H7 (cell line): ENCODE measurements around the gene EPB41L4B. TPM values are rescaled to one million over a fixed set of nuclear protein-coding genes. Genes with fewer than 3 reads are reported as not detected.

Source experiments
- DNase-seq: peaks from one replicate; pipeline ENCODE4 v3.0.0; 2012
- H3K27me3 ChIP-seq: 2 replicates; pipeline ENCODE4 v1.6.0; 2011; ENCODE audit warnings: mild to moderate bottlenecking, low read length; ENCODE audit not compliant: control insufficient read depth, insufficient read depth
- H3K36me3 ChIP-seq: replicated peaks from 2 replicates; pipeline ENCODE4 v1.5.1; 2011; ENCODE audit warnings: low read length; ENCODE audit not compliant: control insufficient read depth, insufficient read depth
- H3K4me3 ChIP-seq: 2 replicates; pipeline ENCODE4 v1.5.1; 2011; ENCODE audit warnings: low read depth, mild to moderate bottlenecking, control low read depth, low read length, moderate library complexity; ENCODE audit not compliant: insufficient read depth
- total RNA-seq: library from RNA; depleted of rRNA; stranded (reverse); fragments of >200 nt; shearing (Covaris generic); gene quantifications from 2 replicates; pipeline ENCODE4 v1.2.3, GENCODE V29; 2014

The EPB41L4B gene
- total RNA-seq, 1 experiment from 2014 or later: 9.1 TPM

DNA sequence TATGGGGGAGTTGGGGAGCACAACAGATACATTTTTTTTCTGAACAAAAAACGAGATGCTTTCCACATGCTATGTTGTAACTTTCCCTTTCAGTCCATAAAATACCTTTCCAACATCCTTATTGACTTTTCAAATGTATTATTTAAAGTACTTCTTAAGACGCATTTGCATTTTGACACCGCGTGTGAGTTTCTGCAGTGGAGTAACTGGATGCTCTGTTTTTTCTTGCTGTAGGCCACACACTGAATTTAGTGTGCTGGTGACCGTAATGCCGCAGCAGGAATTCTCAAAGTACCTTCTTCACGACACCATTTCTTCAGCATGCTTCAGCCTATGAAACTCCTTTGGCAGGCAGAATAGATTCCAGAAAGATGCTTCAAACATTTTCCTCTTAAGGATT is 14.3 kb upstream of the EPB41L4B start:
- Histone ChIP-seq H3K4me3 (no peak overlapping the region), H3K27me3 (no peaks in the 10 kb centered on the region), H3K36me3 (no peaks in the 10 kb centered on the region)
- no peak for DNase-seq

DNA sequence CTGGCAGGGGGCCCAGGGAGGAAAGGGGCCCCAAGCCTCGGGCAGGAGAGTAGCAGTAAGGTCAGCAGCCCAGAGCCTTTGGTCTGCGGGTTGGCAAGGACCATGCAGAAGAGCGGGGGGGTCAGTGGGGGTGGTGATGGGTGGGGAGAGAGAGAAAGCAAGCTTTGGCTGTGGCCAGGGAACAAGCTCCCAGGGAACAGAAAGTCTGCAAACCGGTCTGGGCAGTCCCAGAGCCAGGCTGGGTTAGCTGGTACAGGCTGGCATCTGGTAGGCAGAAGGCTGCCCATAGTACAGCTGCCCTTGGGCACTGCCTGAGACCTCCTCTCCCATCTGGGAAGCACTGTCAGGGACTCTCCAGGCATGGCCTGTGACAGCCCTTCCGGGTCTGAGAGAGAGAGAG is 10.5 kb upstream of the EPB41L4B start:
- Histone ChIP-seq H3K27me3 (no peaks in the 10 kb centered on the region), H3K36me3 (no peaks in the 10 kb centered on the region), H3K4me3 (no peak overlapping the region)
- no peak for DNase-seq

DNA sequence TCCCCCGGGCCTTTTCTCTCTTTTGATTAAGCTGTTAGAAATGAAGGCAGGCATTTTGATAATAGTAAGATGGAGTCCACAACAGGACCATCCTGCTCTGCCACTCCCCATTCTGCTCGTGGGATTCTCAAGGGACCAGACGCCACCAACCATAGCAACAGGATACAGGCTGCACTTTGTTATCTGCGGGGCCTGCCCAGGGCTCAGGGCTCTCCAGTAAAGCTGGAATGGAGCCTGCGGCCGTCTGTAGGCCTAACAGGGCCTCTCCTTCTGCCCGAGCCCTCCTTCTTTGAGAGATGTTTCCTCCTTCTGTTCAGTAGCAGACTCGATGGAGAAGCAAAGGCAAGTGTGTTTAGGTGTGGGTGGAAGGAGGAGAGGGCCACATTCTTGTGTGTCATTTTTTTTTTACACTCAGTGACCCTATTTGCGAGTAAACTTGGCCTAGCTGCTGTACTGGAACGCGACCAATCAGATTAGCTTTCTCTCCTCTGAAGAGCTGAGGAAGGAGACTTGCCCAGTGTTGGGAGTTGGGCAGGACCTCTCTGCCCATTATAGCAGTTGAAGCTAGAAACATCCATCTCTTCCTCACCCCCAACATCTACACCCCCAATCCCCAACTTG is 8.9 kb upstream of the EPB41L4B start:
- DNase-seq: no peak
- H3K27me3 ChIP-seq: no peaks in the 10 kb centered on the region
- H3K4me3 ChIP-seq: no peak overlapping the region
- H3K36me3 ChIP-seq: no peaks in the 10 kb centered on the region

DNA sequence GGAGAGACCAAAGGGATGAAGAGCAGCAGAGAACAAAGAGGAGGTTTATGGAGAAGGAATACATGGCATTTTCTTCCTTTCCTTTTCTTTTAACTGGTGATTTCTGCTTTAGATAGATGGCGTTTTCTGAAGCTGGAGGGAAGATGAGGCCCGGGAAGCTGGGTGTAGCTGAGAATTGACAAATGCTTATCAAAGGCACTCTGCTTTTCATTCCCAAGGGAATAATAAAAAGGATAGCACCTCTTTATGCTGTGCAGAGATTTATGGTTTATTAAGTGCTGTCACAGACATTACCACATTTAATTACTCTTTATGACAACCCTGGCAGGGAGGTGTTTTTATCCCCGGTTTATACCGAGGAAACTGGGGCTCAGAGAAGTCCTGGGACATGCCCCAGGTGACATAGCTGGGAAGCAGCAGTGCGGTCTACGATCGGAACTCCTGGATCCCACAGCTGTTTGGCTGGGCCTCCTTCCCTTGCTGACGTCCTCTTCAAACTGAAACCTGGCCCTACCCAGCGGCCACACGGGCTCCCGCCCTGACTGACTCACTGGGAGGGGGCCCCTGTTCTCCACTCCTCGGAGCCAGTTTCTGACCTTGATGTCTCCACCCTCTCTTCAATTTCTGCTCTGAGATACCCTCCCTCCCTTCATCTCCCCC is 8.2 kb upstream of the EPB41L4B start:
- no peak overlapping the region for H3K4me3 ChIP-seq
- peak; percentile 47 for DNase-seq
- H3K27me3 ChIP-seq: no peaks in the 10 kb centered on the region
- no peaks in the 10 kb centered on the region for H3K36me3 ChIP-seq

DNA sequence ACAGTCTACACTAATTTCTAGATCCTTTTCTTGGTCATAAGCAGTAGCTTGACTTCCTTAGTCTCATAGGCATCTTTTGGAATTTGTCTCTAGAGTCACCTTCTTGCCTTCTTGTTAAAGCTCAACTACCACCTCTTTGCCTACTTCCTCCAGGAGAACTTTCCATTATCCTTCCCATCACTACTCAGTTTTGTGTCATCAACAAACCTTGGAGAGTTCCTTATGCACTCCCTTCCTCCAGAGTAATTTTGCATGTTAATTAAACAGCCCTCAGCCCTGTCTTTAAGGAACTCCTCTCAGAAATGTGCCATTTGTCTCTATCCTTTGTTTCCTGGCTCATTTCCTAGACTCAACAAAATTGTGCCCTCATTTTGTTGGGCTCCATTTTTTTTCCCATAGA is 4.2 kb upstream of the EPB41L4B start:
- Histone ChIP-seq H3K36me3 (no peaks in the 10 kb centered on the region), H3K27me3 (peaks cover 7% of the 10 kb centered on the region), H3K4me3 (no peak overlapping the region)
- no peak for DNase-seq

DNA sequence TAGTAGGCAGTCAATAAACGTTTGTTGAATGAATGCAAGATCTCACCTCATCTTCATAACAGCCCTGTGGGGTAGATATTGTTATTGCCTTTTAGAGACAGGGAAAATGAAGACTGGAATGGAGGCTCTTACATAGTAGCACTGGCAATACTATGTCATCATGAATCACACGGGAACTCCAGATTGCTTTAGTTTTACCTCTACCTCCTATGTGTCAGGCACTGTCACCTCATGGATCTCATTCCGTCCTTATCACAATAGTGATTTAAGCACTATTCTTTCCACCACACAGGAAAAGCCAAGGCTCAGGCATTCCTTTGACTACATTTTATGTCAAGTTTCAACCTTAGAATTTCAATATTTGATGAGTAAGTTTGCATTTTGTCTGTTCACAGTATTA is 2.9 kb upstream of the EPB41L4B start:
- Histone ChIP-seq H3K4me3 (no peak overlapping the region), H3K27me3 (peaks cover 9% of the 10 kb centered on the region), H3K36me3 (no peaks in the 10 kb centered on the region)
- DNase-seq: no peak

DNA sequence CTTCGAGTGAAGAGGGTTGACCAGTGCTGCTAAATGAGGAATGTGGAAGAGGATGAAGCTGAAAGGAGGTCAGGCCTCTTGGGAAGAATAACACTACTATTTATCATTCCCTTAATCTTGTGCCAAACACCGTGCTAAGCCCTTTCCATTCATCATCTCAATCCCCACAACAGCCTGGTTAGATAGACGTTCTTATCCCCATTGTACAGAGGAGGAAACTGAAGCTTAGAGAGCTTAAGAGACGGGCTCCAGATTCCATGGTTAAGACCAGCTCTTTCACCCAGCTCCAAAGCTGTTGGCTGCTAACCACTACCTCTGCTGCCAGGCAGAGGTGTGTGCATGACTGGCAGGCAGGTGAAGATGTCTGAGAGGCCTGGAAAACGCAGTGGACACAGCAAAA is 868 bp upstream of the EPB41L4B start:
- peaks cover 9% of the 10 kb centered on the region for H3K27me3 ChIP-seq
- H3K4me3 ChIP-seq: no peak overlapping the region
- no peaks in the 10 kb centered on the region for H3K36me3 ChIP-seq
- no peak for DNase-seq

DNA sequence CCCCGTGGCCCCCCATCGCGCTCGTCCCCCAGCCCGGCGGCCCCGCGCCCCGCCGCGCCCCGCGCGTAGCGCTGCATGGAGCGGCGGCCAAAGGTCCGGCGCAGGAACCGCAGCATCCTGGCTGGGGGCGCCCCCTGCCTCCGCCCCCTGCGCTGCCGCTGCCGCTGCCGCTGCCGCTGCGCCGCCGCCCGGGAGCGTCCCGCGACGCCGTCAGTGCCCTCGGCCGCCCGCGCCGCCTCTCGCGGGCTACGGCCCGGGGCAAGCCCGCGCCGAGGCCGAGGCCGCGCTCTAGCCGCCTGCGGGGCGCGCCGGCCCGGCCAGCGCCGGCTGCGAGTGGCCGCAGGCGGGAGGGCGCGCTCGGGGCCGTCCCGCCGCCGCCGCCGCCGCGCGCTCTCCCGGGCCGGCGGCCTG is 523 bp downstream of the EPB41L4B start:
- peak; percentile 76 for DNase-seq
- peaks cover 9% of the 10 kb centered on the region for H3K27me3 ChIP-seq
- H3K4me3 ChIP-seq: peak overlapping the region; percentile 80

DNA sequence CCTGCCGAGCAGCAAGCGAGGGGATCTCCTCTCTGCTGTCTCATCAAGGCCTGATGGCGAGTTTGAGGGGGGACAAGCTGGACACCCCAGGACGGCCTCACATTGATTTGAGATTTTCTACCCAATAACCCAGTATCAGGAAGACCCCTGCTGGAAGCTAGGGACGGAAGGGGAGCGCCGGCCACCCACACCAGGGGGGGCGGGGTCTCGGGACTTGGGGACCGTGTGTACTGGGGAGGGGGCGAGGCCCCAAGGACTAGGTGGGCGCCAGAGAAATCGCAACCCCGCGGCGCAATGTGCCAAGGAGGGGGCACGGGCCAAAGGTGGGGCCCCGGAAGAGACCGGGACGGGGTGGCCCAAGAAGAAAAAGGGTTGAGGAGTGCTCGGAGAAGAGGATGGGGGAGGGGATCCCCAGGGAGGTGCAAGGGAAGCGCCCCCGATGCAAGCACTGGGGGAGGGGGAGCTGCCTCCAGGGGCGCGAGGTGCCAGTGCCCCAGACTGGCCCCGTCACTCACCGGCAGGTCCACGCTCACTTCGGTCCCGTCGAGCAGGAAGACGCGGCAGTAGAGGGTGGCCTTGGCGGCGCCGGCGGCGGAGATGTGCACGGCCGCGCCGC is 1.1 kb downstream of the EPB41L4B start:
- H3K27me3 ChIP-seq: peaks cover 9% of the 10 kb centered on the region
- DNase-seq: peak; percentile 76
- no peaks in the 10 kb centered on the region for H3K36me3 ChIP-seq
- H3K4me3 ChIP-seq: peak overlapping the region; percentile 80

More for the DNA sequence above, 523 bp downstream of the EPB41L4B start:
- no peaks in the 10 kb centered on the region for H3K36me3 ChIP-seq

DNA sequence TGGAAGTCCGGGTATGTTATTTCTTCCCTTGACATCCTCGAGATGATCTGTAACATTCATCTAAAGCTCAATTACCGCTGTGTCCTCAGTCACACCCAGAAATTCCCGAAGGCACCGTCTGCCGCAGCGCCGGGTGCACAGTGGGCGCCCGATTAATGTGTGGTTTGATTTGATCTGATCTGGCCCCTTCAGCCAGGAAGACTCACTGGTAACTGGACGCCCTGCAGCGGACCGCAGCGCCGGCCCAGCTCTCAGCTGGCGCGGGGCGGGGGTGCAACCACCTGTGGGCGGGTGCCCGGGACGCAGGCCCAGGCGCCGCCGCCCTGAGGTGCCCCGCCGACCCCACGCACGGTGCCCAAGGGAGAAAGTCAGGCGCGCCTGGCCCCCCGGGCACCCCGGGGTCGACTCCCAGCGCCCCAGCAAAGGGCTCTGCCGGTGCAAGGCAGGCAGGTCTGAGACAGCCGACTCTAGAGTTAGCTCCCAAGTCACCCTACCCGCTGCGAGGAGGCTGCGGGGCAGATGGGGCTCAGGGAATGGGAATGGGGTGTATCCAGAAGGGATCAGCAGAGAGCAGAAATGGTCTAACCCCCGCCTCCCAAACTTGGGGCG is 1.7 kb downstream of the EPB41L4B start:
- Histone ChIP-seq H3K36me3 (no peaks in the 10 kb centered on the region), H3K4me3 (peak overlapping the region; percentile 80), H3K27me3 (peaks cover 9% of the 10 kb centered on the region)
- DNase-seq: peak; percentile 66

DNA sequence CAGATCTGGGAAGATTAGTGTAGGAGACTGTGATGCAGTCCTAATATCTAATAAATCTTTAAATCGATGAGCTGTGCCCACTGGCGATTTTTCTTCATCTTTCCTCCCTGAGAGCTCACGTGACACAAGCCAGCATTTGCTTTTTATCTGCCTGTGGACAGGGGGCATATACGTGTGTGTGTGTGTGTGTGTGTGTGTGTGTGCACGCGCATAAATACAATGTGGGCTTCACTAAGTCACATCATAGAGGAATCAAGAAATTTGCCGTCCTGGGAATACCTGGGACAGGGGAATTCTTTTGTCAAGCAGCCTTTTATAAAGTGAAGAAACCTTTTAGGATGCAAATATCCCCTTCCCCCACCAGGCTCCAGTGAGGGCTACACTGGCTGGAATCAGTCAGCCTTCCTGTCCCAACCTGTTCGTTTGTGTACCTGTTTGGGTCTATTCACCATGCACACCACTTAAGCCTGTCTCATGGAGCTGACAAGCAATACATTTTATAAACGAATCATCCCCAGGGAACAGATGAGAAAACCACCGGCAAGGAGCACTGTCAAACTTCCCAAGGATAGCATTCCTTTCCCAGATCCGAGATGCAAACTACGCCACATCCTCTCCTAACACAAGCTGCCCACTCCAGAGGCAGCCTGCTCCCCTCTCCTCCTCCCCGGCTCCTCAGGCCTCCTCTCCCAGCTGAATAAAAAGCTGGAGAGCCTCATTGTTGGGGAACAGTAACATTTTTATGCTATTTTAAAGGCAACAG is 2.7 kb downstream of the EPB41L4B start:
- DNase-seq: peak; percentile 71
- peak overlapping the region; percentile 1; the same call in 1 of the 2 replicates for H3K4me3 ChIP-seq
- peaks cover 9% of the 10 kb centered on the region for H3K27me3 ChIP-seq
- no peaks in the 10 kb centered on the region for H3K36me3 ChIP-seq

DNA sequence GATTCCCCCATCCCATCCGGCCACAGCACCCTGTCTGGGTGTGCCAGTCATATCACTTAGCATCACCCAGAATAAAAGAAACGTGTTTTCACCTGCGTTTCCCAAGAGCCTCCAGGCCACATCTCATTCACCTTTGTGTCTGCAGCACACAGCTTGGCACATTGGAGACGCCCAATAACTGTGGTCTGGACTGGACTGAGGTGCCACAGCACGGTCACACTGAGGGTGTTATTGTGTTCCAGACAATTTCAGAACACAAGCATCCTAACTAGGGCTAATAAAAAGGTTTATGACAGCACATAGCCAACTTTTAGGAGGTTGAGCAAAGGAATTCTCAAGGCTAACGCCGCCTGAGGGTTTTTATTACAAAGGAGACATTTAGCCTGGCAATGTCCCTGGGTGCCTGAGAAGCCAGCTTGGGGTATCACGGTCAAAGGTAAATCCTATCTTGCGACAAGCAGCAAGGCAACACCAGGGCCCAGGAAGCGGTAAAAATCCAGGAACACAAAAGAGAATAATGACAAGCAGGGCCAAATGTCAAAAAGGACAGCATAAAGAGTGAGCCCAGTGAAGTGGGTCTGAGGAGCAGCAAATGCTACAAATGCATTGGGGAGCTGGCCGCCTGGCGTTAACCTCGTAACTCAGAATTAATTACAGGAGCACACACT is 3.4 kb downstream of the EPB41L4B start:
- Histone ChIP-seq H3K27me3 (peaks cover 9% of the 10 kb centered on the region), H3K36me3 (no peaks in the 10 kb centered on the region), H3K4me3 (no peak overlapping the region)
- DNase-seq: no peak

DNA sequence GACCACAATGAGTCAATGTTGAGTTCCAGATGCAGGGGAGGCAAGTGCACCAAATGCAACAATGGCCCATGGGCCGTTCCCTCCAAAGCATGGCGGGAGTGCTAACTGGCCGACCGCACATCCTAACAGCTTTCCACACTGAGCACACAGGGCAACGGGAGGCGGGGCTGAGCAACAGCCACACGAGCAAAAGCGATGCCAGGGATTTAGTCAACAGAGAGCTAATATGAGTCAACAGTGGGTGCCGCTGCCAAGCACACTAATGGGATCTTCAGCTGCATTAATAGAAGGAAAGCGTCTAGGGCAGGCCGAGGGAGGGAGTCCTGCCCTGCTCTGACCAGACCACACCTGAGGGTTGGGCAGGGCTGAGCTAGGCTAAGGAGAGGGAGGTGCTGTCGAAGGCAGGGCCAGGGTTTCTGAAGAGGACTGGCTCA is 4.6 kb downstream of the EPB41L4B start:
- peaks cover 2% of the 10 kb centered on the region; the same call in 1 of the 2 replicates for H3K27me3 ChIP-seq
- no peak overlapping the region for H3K4me3 ChIP-seq
- peak; percentile 43 for DNase-seq

More for the DNA sequence above, 4.6 kb downstream of the EPB41L4B start:
- no peaks in the 10 kb centered on the region for H3K36me3 ChIP-seq
